Liver (tissue), 9 donors: ENCODE measurements around the gene LCE2A. TPM values are rescaled to one million over a fixed set of nuclear protein-coding genes. Genes with fewer than 3 reads are reported as not detected.
"Not testable (repeated sequence)": the region's sequence is repeated elsewhere in the genome, so short reads cannot be mapped to it uniquely, and the experiment has no call there.

Source experiments
- DNase-seq: peaks from one replicate; pipeline ENCODE4 v3.0.0-alpha.2; 2017; ENCODE audit warnings: low spot score
- H3K27ac ChIP-seq, 2 donors: one replicate each; pipeline ENCODE4 v1.7.0; 2013; ENCODE audit warnings: inconsistent platforms in 2 of 2, low read length in 2 of 2, control low read depth in 1 of 2, low read depth in 1 of 2, mild to moderate bottlenecking in 1 of 2
- H3K27me3 ChIP-seq, 4 donors: one replicate each; pipeline versions ENCODE4 v1.6.1 to v1.7.0; 2013; ENCODE audit warnings: low read length in 3 of 4, inconsistent platforms in 1 of 4, mild to moderate bottlenecking in 1 of 4, moderate library complexity in 1 of 4; ENCODE audit not compliant: control insufficient read depth in 4 of 4, insufficient read depth in 4 of 4
- H3K36me3 ChIP-seq, 4 donors: one replicate each; pipeline versions ENCODE4 v1.6.1 to v1.7.0; 2013; ENCODE audit warnings: low read length in 3 of 4, mild to moderate bottlenecking in 3 of 4, low read depth in 1 of 4, moderate library complexity in 1 of 4; ENCODE audit not compliant: control insufficient read depth in 4 of 4, insufficient read depth in 3 of 4
- H3K4me1 ChIP-seq, 4 donors: one replicate each; pipeline versions ENCODE4 v1.6.1 to v1.7.0; 2013; ENCODE audit warnings: low read length in 3 of 4, mild to moderate bottlenecking in 3 of 4, moderate library complexity in 1 of 4; ENCODE audit not compliant: control insufficient read depth in 4 of 4, insufficient read depth in 4 of 4
- H3K4me3 ChIP-seq, 3 donors: one replicate each; pipeline versions ENCODE4 v1.6.1 to v1.7.0; 2013; ENCODE audit warnings: low read length in 3 of 3, control low read depth in 1 of 3, low read depth in 1 of 3, mild to moderate bottlenecking in 1 of 3
- H3K9ac ChIP-seq, 2 donors: one replicate each; pipeline ENCODE4 v1.7.0; 2013; ENCODE audit warnings: low read length in 2 of 2, mild to moderate bottlenecking in 2 of 2, moderate library complexity in 2 of 2, control low read depth in 1 of 2, low read depth in 1 of 2
- H3K9me3 ChIP-seq, 4 donors: one replicate each; pipeline versions ENCODE4 v1.6.1 to v1.7.0; 2013; ENCODE audit warnings: low read length in 3 of 4; ENCODE audit not compliant: control insufficient read depth in 4 of 4
- EGR1 ChIP-seq, 2 donors: IDR thresholded peaks; 2 replicates each; pipeline ENCODE4 v1.6.1; 2016 to 2018; ENCODE audit warnings: antibody characterized with exemption in 2 of 2, low read depth in 2 of 2
- FOXA1 ChIP-seq: IDR thresholded peaks from 2 replicates; pipeline ENCODE4 v1.6.1; 2016; ENCODE audit warnings: antibody characterized with exemption
- FOXA2 ChIP-seq: IDR thresholded peaks from 2 replicates; pipeline ENCODE4 v1.6.1; 2016; ENCODE audit warnings: antibody characterized with exemption
- GABPA ChIP-seq, 2 donors: IDR thresholded peaks in 1 of 2; conservative IDR thresholded peaks in 1 of 2; 2 replicates each; pipeline ENCODE4 v1.6.1; 2016; ENCODE audit warnings: antibody characterized with exemption in 2 of 2, mild to moderate bottlenecking in 1 of 2, moderate library complexity in 1 of 2
- HNF4A ChIP-seq, 2 donors: conservative IDR thresholded peaks; 2 replicates each; pipeline ENCODE4 v1.6.1; 2016; ENCODE audit warnings: antibody characterized with exemption in 2 of 2, mild to moderate bottlenecking in 2 of 2
- HNF4G ChIP-seq: IDR thresholded peaks from 2 replicates; pipeline ENCODE4 v1.6.1; 2016; ENCODE audit warnings: antibody characterized with exemption
- JUND ChIP-seq, 2 donors: IDR thresholded peaks; 2 replicates each; pipeline ENCODE4 v1.6.1; 2016; ENCODE audit warnings: antibody characterized with exemption in 2 of 2
- NR2F2 ChIP-seq: IDR thresholded peaks from 2 replicates; pipeline ENCODE4 v1.6.1; 2016; ENCODE audit warnings: antibody characterized with exemption
- RAD21 ChIP-seq, 2 donors: IDR thresholded peaks; 2 replicates each; pipeline ENCODE4 v1.6.1; 2016; ENCODE audit warnings: antibody characterized with exemption in 2 of 2, mild to moderate bottlenecking in 2 of 2
- RXRA ChIP-seq, 2 donors: IDR thresholded peaks; 2 replicates each; pipeline ENCODE4 v1.6.1; 2017 to 2018; ENCODE audit warnings: antibody characterized with exemption in 2 of 2, mild to moderate bottlenecking in 1 of 2
- SP1 ChIP-seq: IDR thresholded peaks from 2 replicates; pipeline ENCODE4 v1.6.1; 2018; ENCODE audit warnings: antibody characterized with exemption, mild to moderate bottlenecking
- TAF1 ChIP-seq: conservative IDR thresholded peaks from 2 replicates; pipeline ENCODE4 v1.6.1; 2016; ENCODE audit warnings: antibody characterized with exemption, mild to moderate bottlenecking
- YY1 ChIP-seq: IDR thresholded peaks from 2 replicates; pipeline ENCODE4 v1.6.1; 2016; ENCODE audit warnings: antibody characterized with exemption, mild to moderate bottlenecking
- ZBTB33 ChIP-seq: IDR thresholded peaks from 2 replicates; pipeline ENCODE4 v1.6.1; 2016; ENCODE audit warnings: antibody characterized with exemption
- WGBS: extraction: QIAGEN DNeasy Blood & Tissue Kit; methylation state at CpG from one replicate; pipeline ENCODE4 v1.1.7; 2013; 5-methylcytosine and 5-hydroxymethylcytosine counted together
- polyA plus RNA-seq, 2 donors: library from polyadenylated mRNA; stranded (reverse) in 1 of 2; unstranded in 1 of 2; fragments of 200-250 nt in 1 of 2; fragments of >200 nt in 1 of 2; fragmentation: Nextera tagmentation in 1 of 2; extraction: Ambion mirVana in 1 of 2; gene quantifications; one replicate each; pipeline versions ENCODE4 v1.2.1 to v1.2.3, GENCODE V29; 2013 to 2015
- total RNA-seq, 2 donors: library from RNA; depleted of rRNA; stranded (reverse); fragments of >200 nt; gene quantifications; one replicate each; pipeline ENCODE4 v1.2.3, GENCODE V29; 2014
- TF ChIP-seq, protein P1 (sequence below): IDR thresholded peaks from 2 replicates; pipeline ENCODE4 v1.6.1; 2016; ENCODE audit warnings: antibody characterized with exemption
- TF ChIP-seq, protein P2 (sequence below): IDR thresholded peaks from 2 replicates; pipeline ENCODE4 v1.6.1; 2016; ENCODE audit warnings: antibody characterized with exemption
- TF ChIP-seq, protein P3 (sequence below): fragments of 150-350 bp; IDR thresholded peaks from 2 replicates; pipeline ENCODE4 v1.5.1; 2017; ENCODE audit warnings: improper control_type of control experiment, low read depth, low read length; ENCODE audit not compliant: missing input control
- donor health status: healthy.
- donor health status: healthy.
- donor health status: healthy.
- donor health status: healthy.
- donor health status: healthy.

LCE2A gene
- total and polyA plus RNA-seq, 4 donors: not detected

- Histone ChIP-seq H3K27me3 (no peaks in the 10 kb centered on the region), H3K9ac (no peak overlapping the region), H3K27ac (no peak overlapping the region), H3K36me3 (no peaks in the 10 kb centered on the region), H3K4me1 (no peaks in the 10 kb centered on the region), H3K9me3 (no peaks in the 10 kb centered on the region), H3K4me3 (no peak overlapping the region)
- TF ChIP-seq ZBTB33 (no peak), YY1 (no peak), TAF1 (no peak), GABPA (IDR thresholded peaks at IDR 0.05 in 1 of 2, conservative IDR thresholded peaks at IDR 0.05 in 1 of 2) (no peak), FOXA1 (no peak), HNF4G (no peak), JUND (IDR thresholded peaks at IDR 0.05) (no peak), RXRA (IDR thresholded peaks at IDR 0.05) (no peak), EGR1 (IDR thresholded peaks at IDR 0.05; ENCODE audit: low read depth in 2 of 2) (no peak), SP1 (no peak), FOXA2 (no peak), NR2F2 (no peak), RAD21 (IDR thresholded peaks at IDR 0.05) (no peak), HNF4A (conservative IDR thresholded peaks at IDR 0.05) (no peak)
- TF ChIP-seq, protein P1, sequence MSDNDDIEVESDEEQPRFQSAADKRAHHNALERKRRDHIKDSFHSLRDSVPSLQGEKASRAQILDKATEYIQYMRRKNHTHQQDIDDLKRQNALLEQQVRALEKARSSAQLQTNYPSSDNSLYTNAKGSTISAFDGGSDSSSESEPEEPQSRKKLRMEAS: no peak
- TF ChIP-seq, protein P2, sequence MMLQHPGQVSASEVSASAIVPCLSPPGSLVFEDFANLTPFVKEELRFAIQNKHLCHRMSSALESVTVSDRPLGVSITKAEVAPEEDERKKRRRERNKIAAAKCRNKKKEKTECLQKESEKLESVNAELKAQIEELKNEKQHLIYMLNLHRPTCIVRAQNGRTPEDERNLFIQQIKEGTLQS: no peak
- TF ChIP-seq, protein P3, sequence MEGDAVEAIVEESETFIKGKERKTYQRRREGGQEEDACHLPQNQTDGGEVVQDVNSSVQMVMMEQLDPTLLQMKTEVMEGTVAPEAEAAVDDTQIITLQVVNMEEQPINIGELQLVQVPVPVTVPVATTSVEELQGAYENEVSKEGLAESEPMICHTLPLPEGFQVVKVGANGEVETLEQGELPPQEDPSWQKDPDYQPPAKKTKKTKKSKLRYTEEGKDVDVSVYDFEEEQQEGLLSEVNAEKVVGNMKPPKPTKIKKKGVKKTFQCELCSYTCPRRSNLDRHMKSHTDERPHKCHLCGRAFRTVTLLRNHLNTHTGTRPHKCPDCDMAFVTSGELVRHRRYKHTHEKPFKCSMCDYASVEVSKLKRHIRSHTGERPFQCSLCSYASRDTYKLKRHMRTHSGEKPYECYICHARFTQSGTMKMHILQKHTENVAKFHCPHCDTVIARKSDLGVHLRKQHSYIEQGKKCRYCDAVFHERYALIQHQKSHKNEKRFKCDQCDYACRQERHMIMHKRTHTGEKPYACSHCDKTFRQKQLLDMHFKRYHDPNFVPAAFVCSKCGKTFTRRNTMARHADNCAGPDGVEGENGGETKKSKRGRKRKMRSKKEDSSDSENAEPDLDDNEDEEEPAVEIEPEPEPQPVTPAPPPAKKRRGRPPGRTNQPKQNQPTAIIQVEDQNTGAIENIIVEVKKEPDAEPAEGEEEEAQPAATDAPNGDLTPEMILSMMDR: no peak
- WGBS: 89% methylated on average over 5 of the region's 5 CpGs
- DNase-seq: no peak
These were observed 30.5 kb upstream of the LCE2A start for GRCh38 chr1:152667648-152668047.

DNA sequence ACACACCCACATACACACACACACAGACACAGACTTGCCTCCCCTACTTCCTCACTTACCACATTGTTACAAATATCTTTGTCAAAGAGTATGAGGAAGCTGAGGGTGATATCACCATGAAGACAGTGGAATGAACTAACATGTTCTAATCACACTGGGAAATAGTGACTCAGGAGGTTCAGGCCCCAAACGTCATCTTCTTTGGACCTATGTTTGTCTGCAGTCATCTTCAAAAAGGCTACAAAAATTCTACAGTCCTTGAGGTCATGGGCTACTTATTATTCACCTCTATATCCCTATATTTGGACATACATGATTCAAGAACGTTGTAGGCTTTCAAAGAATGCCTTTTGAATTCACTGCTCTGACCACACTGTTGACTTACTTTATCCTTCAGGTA is 25.1 kb upstream of the LCE2A start:
- no peak overlapping the region for H3K4me3 ChIP-seq
- DNase-seq: no peak
- no peak overlapping the region for H3K27ac ChIP-seq
- H3K9me3 ChIP-seq: no peaks in the 10 kb centered on the region
- no peak overlapping the region for H3K9ac ChIP-seq
- WGBS: 73% methylated on average over 2 of the region's 2 CpGs
- TF ChIP-seq, protein P3: no peak
- TF ChIP-seq NR2F2 (no peak), ZBTB33 (no peak), RAD21 (IDR thresholded peaks at IDR 0.05) (no peak), HNF4G (no peak), TAF1 (no peak), FOXA2 (no peak), EGR1 (IDR thresholded peaks at IDR 0.05; ENCODE audit: low read depth in 2 of 2) (no peak), YY1 (no peak), HNF4A (conservative IDR thresholded peaks at IDR 0.05) (no peak), SP1 (no peak), GABPA (IDR thresholded peaks at IDR 0.05 in 1 of 2, conservative IDR thresholded peaks at IDR 0.05 in 1 of 2) (no peak)
- TF ChIP-seq, protein P1: no peak
- TF ChIP-seq, protein P2: no peak
- H3K36me3 ChIP-seq: no peaks in the 10 kb centered on the region
- no peaks in the 10 kb centered on the region for H3K4me1 ChIP-seq
- H3K27me3 ChIP-seq: no peaks in the 10 kb centered on the region

GRCh38 chr1:152674983-152675382 is 23.2 kb upstream of the LCE2A start, which contains the start of gene LCE2C:
LCE2C (plus strand) TSS chr1:152675279; CDS start chr1:152676016, 737 bp downstream.
- not testable (repeated sequence) for DNase-seq, H3K9ac ChIP-seq, H3K27ac ChIP-seq, H3K4me3 ChIP-seq, H3K9me3 ChIP-seq, H3K27me3 ChIP-seq, H3K36me3 ChIP-seq, H3K4me1 ChIP-seq
- WGBS: 87% methylated on average over 3 of the region's 3 CpGs
